Omental fat pad (tissue), 4 donors: ENCODE data around the gene C16orf87. TPM values are rescaled to one million over a fixed set of nuclear protein-coding genes. Genes with fewer than 3 reads are reported as not detected.

Source experiments
- ATAC-seq: fragments of 150-250 bp; one replicate; pipeline ENCODE4 v1.9.1; 2016; ENCODE audit warnings: mild to moderate bottlenecking, moderate library complexity; ENCODE audit not compliant: low FRiP score
- DNase-seq: peaks from one replicate; pipeline ENCODE4 v3.0.0-alpha.2; 2019; ENCODE audit warnings: low spot score
- CTCF ChIP-seq, 3 donors: fragments of 450-650 bp; IDR thresholded peaks; one replicate each; pipeline ENCODE4 v1.5.1; 2016 to 2017; ENCODE audit warnings: antibody characterized with exemption in 3 of 3, mild to moderate bottlenecking in 3 of 3, moderate library complexity in 2 of 3
- small RNA-seq: library from RNA; depleted of rRNA; stranded (forward); fragments of <200 nt; gene quantifications from one replicate; pipeline ENCODE3, GENCODE V24; 2016
- total RNA-seq, 4 donors: library from RNA; depleted of rRNA; stranded (reverse); fragments of >200 nt; gene quantifications; one replicate each; pipeline ENCODE4 v1.1.0, GENCODE V29; 2016

C16orf87 gene
- total RNA-seq, 4 donors from 2014 or later, result 4.0 to 6.6 (median 4.7) TPM

DNA sequence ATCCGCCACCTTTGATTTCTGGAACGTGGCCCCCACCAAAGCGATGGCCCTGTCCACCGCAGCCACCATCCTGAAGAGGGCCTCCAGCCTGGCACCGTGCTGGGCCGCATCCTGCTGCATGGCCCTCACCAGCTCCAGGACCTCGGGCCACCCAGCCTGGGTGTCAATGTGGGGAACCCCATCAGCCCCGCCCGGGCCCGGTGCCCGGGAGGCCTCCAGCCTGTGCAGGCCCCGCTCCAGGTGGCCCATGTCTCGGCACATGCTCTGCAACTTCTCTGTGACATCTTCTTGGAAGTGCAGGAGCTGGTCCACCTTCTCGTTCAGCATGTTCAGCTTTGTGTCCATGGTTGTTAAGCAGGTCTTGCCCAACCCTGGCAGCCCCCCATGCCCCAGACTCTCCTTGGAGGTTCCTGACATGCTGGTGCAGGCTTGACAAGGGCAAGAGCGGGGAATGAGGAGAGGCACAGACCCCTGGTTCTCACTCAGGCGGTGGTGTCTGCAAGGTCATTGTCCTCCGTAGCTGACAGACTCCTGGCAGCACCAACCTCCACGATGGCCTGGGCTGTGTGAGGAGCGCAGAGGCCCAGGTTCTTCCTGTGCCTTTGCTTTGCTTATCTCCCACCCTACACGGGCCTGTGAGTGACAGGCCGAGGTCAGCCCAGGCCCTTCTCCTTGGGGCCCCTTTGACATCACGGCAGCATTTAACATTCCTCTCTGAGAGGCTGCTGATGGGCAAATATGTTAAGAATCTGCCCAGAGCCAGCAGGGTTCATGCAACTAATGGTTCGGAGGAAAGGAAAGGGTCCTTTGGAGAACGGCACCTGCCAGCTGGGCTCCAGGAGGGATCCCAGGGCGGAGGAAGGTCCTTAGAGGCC is 83.0 kb downstream of the C16orf87 start, which contains the start of gene MYLK3:
Gene MYLK3 (minus strand): TSS at position 568 of the 875 bp plus-strand sequence. CDS start 151 bp downstream, at position 417.
- ATAC-seq, result no peak
- no peak for DNase-seq
- TF ChIP-seq CTCF (IDR thresholded peaks at IDR 0.05), result no peak

- ATAC-seq (peak; percentile 35), DNase-seq (no peak)
- no peak for TF ChIP-seq CTCF (IDR thresholded peaks at IDR 0.05)
Measured at GRCh38 chr16:46746821-46747776, 83.9 kb downstream of the C16orf87 start.

Small RNAs within 50 kb of the gene (small RNA-seq; reads per million reads assigned to genes)
- not detected for gene AC007225.2

Other genes with a start within 250 kb of the C16orf87 start
- gene SHCBP1, start 209.8 kb downstream of the C16orf87 start, total RNA-seq, result 1 to 10 TPM in 2 of 4 donors, under 1 TPM in 1, not detected in 1; 0.84 to 2.9 (median 1.9) TPM
- gene VPS35, start 142.0 kb downstream of the C16orf87 start, total RNA-seq, result 10 to 100 TPM; 49.4 to 74.5 (median 63.0) TPM
- 1 to 10 TPM in 2 of 4 donors, under 1 TPM in 2; 0.63 to 3.1 (median 1.5) TPM for gene ORC6, start 141.5 kb downstream of the C16orf87 start, total RNA-seq
- gene MYLK3, start 82.8 kb downstream of the C16orf87 start, total RNA-seq, result under 1 TPM in 2 of 4 donors, not detected in 2; 0.38 to 0.48 TPM
- gene GPT2, start 53.2 kb upstream of the C16orf87 start, total RNA-seq, result 100 to 1,000 TPM in 3 of 4 donors, 10 to 100 TPM in 1; 57.5 to 138 (median 105) TPM
- gene DNAJA2, start 142.5 kb upstream of the C16orf87 start, total RNA-seq, result 10 to 100 TPM; 40.4 to 65.4 (median 47.9) TPM